GM12891 (cell line): ENCODE results near the gene CACNA1H.
"Not testable (repeated sequence)": the region's sequence is repeated elsewhere in the genome, so short reads cannot be mapped to it uniquely, and the experiment has no call there.

Experiments
- POLR2A ChIP-seq: IDR thresholded peaks from 2 replicates; pipeline ENCODE4 v1.6.1; 2011; ENCODE audit warnings: low read depth, low read length, control low read depth
- POU2F2 ChIP-seq: IDR thresholded peaks from 2 replicates; pipeline ENCODE4 v1.6.1; 2011; ENCODE audit warnings: low read depth, mild to moderate bottlenecking, control low read depth, low read length, moderate library complexity
- SPI1 ChIP-seq: IDR thresholded peaks from 2 replicates; pipeline ENCODE4 v1.6.1; 2011; ENCODE audit warnings: low read depth, low read length, control low read depth
- TAF1 ChIP-seq: IDR thresholded peaks from 2 replicates; pipeline ENCODE4 v1.6.1; 2011; ENCODE audit warnings: low read depth, low read length, control low read depth

GRCh38 chr16:1253701-1254364, 100.9 kb downstream of the CACNA1H start:
- TF ChIP-seq POLR2A, SPI1, POU2F2, TAF1: not testable (repeated sequence)
